Activated CD4-positive, CD25-positive, alpha-beta regulatory T cell treated with anti-CD3 and anti-CD28 coated beads, Interleukin-2, amount 50 U/mL, for 16 hours (primary cell): ENCODE data around the gene TENM4.

Source experiments
- DNase-seq: peaks from one replicate; pipeline ENCODE4 v3.0.0-alpha.2; 2020; ENCODE audit warnings: low read depth, low spot score

The TENM4 gene

GRCh38 chr11:78941226-78941851, 499.5 kb downstream of the TENM4 start:
- DNase-seq: no peak

GRCh38 chr11:78940500-78941225, 500.2 kb downstream of the TENM4 start:
- DNase-seq: no peak

GRCh38 chr11:78938971-78939370, 501.9 kb downstream of the TENM4 start:
- DNase-seq: no peak

- no peak for DNase-seq
Observed at GRCh38 chr11:78938036-78938435, 502.8 kb downstream of the TENM4 start.

- no peak for DNase-seq
Observed at GRCh38 chr11:78935398-78936068, 505.3 kb downstream of the TENM4 start.

- DNase-seq: no peak
Observed at GRCh38 chr11:78933350-78933749, 507.5 kb downstream of the TENM4 start.

GRCh38 chr11:78932757-78933156, 508.1 kb downstream of the TENM4 start:
- DNase-seq: no peak

GRCh38 chr11:78931891-78932290, 508.9 kb downstream of the TENM4 start:
- no peak for DNase-seq

GRCh38 chr11:78930810-78931523, 509.9 kb downstream of the TENM4 start:
- DNase-seq: no peak

- no peak for DNase-seq
Observed at GRCh38 chr11:78929906-78930220, 511.0 kb downstream of the TENM4 start.

- DNase-seq: no peak
Observed at GRCh38 chr11:78929207-78929905, 511.5 kb downstream of the TENM4 start.

GRCh38 chr11:78927511-78927910, 513.3 kb downstream of the TENM4 start:
- DNase-seq: no peak

GRCh38 chr11:78926633-78927338, 514.0 kb downstream of the TENM4 start:
- DNase-seq: no peak

- no peak for DNase-seq
Observed at GRCh38 chr11:78925387-78925786, 515.4 kb downstream of the TENM4 start.

GRCh38 chr11:78922859-78923625, 517.8 kb downstream of the TENM4 start:
- no peak for DNase-seq

GRCh38 chr11:78921509-78921908, 519.3 kb downstream of the TENM4 start:
- DNase-seq: no peak

GRCh38 chr11:78920329-78920728, 520.5 kb downstream of the TENM4 start:
- DNase-seq: no peak

GRCh38 chr11:78916759-78917158, 524.1 kb downstream of the TENM4 start:
- DNase-seq: no peak

GRCh38 chr11:78914503-78914902, 526.3 kb downstream of the TENM4 start:
- DNase-seq: no peak

GRCh38 chr11:78912778-78913177, 528.1 kb downstream of the TENM4 start:
- no peak for DNase-seq
